BE2C (cell line): ENCODE results near the gene HELT.
"Not testable (repeated sequence)": the region's sequence is repeated elsewhere in the genome, so short reads cannot be mapped to it uniquely, and the experiment has no call there.

Experiments used
- DNase-seq: peaks from one replicate; pipeline ENCODE4 v3.0.0-alpha.2; 2020
- H3K27me3 ChIP-seq: fragments of 250-450 bp; sonication (Bioruptor Pico); 2 replicates; pipeline ENCODE4 v1.5.1; 2020; ENCODE audit warnings: mild to moderate bottlenecking
- H3K36me3 ChIP-seq: fragments of 250-450 bp; sonication (Bioruptor Pico); 2 replicates; pipeline ENCODE4 v1.5.1; 2020; ENCODE audit warnings: mild to moderate bottlenecking
- H3K4me1 ChIP-seq: fragments of 250-450 bp; sonication (Bioruptor Pico); 2 replicates; pipeline ENCODE4 v1.5.1; 2020
- H3K4me3 ChIP-seq: 2 replicates; pipeline ENCODE4 v1.5.1; 2011; ENCODE audit warnings: low read depth, low read length
- H3K9me3 ChIP-seq: fragments of 250-450 bp; sonication (Bioruptor Pico); 2 replicates; pipeline ENCODE4 v1.5.1; 2020
- TF ChIP-seq, protein P1 (sequence below): IDR thresholded peaks from 2 replicates; pipeline ENCODE4 v1.5.1; 2012; ENCODE audit warnings: mild to moderate bottlenecking, low read depth, low read length

Gene HELT

DNA sequence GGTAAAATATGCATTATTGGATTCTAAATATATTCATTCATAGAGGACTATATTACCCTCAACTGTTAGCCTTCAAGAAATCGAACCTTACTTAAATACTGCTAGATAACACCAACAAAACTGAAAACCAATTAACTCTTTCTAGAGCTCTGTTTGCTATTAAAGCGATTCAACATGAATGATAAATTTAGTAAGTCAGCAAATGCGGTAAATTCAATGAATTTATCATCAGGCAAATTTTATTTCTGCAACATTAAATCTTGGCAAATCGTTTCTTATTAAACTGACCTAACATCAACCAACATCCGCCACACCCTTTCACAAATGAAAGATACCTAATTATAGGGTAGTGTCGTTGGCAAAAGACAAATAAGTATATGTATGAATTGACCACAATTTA, 26.4 kb upstream of the HELT start:
- TF ChIP-seq, protein P1, sequence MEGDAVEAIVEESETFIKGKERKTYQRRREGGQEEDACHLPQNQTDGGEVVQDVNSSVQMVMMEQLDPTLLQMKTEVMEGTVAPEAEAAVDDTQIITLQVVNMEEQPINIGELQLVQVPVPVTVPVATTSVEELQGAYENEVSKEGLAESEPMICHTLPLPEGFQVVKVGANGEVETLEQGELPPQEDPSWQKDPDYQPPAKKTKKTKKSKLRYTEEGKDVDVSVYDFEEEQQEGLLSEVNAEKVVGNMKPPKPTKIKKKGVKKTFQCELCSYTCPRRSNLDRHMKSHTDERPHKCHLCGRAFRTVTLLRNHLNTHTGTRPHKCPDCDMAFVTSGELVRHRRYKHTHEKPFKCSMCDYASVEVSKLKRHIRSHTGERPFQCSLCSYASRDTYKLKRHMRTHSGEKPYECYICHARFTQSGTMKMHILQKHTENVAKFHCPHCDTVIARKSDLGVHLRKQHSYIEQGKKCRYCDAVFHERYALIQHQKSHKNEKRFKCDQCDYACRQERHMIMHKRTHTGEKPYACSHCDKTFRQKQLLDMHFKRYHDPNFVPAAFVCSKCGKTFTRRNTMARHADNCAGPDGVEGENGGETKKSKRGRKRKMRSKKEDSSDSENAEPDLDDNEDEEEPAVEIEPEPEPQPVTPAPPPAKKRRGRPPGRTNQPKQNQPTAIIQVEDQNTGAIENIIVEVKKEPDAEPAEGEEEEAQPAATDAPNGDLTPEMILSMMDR, result no peak
- no peak for DNase-seq
- Histone ChIP-seq H3K4me3 (no peak overlapping the region), H3K27me3 (peaks cover 21% of the 10 kb centered on the region), H3K4me1 (no peaks in the 10 kb centered on the region), H3K36me3 (no peaks in the 10 kb centered on the region), H3K9me3 (no peaks in the 10 kb centered on the region)

DNA sequence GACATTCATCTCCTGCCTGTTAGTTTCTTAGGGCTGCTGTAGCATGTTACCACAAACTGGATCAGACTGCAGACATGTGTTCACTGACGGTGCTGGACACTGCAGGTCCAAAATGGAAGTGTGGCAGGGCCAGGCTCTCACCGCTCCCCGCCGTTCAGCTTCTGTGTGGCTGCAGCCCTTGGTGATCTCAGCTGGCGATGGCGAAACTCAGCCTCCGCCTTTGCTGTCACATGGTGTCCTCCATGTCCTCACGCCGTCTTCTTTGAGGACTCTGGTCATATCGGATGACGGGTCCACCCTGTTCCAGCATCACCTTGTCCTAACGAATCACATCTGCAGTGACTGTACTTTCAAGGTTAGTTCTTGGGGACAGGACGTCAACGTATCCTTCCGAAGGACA, 25.9 kb upstream of the HELT start:
- Histone ChIP-seq H3K27me3 (peaks cover 21% of the 10 kb centered on the region), H3K36me3 (no peaks in the 10 kb centered on the region), H3K4me3 (no peak overlapping the region), H3K9me3 (no peaks in the 10 kb centered on the region), H3K4me1 (no peaks in the 10 kb centered on the region)
- DNase-seq, result no peak
- TF ChIP-seq, protein P1, result no peak

DNA sequence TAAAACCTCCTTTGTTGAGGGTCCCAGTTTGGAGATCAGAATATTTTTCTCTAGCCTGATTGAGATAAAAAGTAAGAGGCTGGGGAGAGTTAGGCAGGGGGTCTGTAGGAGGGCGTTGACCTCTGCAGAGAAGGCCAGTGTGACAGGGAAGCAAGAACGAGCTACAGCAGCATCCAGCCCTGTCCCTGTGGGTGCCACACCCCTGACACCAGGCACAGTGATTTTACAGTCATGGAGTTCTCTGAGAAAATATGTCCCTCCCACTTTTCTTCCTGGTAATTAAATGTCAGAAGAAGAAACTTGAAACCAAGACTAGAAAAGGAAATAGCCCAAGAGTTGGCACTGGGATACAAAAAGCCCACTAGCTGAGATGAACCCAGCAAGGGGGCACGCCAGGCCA, 25.0 kb upstream of the HELT start:
- no peaks in the 10 kb centered on the region for H3K9me3 ChIP-seq
- H3K27me3 ChIP-seq, result peaks cover 21% of the 10 kb centered on the region
- TF ChIP-seq, protein P1, result no peak
- H3K4me3 ChIP-seq, result no peak overlapping the region
- DNase-seq, result no peak
- H3K4me1 ChIP-seq, result no peaks in the 10 kb centered on the region
- H3K36me3 ChIP-seq, result no peaks in the 10 kb centered on the region

DNA sequence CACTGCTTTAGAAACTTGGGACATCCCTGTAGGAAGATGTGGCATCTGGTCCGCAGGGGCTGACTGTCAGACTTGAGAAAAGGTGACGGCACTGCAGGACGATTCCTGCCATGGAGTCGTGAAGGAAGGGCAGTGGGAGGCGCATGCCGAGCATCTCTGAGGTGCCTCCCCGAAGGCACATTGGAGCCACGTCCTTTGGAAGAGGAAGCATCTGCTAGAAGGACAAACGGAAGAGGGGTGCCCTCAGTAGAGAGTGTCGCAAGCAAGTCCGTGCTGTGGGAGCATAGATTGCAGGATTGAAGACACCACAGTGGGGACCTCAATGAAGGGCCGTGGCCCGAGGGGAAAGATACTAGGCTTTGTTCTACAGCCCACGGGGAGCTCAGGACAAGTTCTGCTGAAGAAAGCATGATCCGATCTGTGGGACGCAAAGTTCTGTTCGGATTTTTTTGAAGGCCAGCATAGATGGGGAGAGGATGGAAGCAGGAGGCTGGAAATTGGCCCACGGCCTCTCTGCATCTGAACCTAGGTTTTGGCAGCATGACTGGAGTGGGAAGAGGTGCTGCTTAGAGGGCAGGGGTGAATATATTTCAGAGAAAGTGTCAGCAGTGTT, 24.2 kb upstream of the HELT start:
- TF ChIP-seq, protein P1, result no peak
- no peak overlapping the region for H3K4me3 ChIP-seq
- no peak for DNase-seq
- peaks cover 21% of the 10 kb centered on the region for H3K27me3 ChIP-seq
- no peaks in the 10 kb centered on the region for H3K36me3 ChIP-seq
- H3K9me3 ChIP-seq, result no peaks in the 10 kb centered on the region
- H3K4me1 ChIP-seq, result no peaks in the 10 kb centered on the region

DNA sequence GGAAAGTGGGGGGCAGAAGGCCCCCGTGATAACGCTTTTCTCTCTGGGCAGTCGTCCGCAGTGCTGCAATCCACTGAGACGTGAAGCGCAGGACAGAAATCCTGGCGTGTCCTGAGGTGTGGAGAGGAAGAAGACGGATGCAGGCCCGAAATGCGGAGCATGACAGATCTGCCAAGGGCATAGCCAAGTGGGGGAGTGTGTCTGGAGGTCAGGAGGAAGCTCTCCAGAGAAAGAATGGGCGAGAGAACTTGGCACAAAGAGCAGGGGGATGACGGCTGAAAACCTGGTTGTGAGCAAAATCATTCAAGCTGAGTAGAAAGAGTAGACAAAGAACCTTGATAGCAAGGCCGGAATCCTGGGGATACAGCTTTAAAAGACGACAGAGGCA, 23.7 kb upstream of the HELT start:
- H3K4me1 ChIP-seq, result no peaks in the 10 kb centered on the region
- no peaks in the 10 kb centered on the region for H3K36me3 ChIP-seq
- DNase-seq, result no peak
- H3K4me3 ChIP-seq, result no peak overlapping the region
- H3K9me3 ChIP-seq, result no peaks in the 10 kb centered on the region
- peaks cover 21% of the 10 kb centered on the region for H3K27me3 ChIP-seq
- TF ChIP-seq, protein P1, result no peak

DNA sequence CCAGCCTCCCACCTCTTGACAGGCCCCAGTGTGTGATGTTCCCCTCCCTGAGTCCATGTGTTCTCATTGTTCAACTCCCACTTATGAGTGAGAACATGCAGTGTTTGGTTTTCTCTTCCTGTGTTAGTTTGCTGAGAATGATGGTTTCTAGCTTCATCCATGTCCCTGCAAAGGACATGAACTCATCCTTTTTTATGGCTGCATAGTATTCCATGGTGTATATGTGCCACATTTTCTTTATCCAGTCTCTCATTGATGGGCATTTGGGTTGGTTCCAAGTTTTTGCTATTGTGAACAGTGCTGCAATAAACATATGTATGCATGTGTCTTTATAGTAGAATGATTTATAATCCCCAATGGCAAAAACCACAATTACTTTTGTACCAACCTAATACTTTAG, 20.6 kb upstream of the HELT start:
- not testable (repeated sequence) for DNase-seq, H3K4me3 ChIP-seq, H3K9me3 ChIP-seq, H3K36me3 ChIP-seq, H3K27me3 ChIP-seq, H3K4me1 ChIP-seq

DNA sequence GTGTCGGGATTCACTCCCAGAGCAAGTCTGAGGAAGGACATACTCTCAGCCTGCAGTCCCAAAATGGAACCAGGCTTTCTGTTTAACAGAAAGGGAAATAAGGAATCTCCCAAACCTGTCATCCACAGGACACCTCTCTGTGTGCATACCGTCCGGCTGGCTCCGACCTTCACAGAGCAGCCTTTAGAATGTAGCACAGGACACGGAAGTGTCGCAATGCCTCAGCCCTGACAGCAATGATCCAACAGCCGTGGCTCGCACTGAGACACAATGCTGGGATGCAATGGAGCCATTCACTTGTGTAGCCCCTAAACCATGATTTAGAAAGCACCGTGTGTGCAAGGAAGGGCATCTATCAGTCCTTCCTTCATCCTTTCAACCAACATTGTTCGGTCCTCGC, 15.5 kb upstream of the HELT start:
- Histone ChIP-seq H3K9me3 (no peaks in the 10 kb centered on the region), H3K4me1 (no peaks in the 10 kb centered on the region), H3K36me3 (no peaks in the 10 kb centered on the region), H3K27me3 (peaks cover 7% of the 10 kb centered on the region), H3K4me3 (no peak overlapping the region)
- TF ChIP-seq, protein P1, result no peak
- DNase-seq, result no peak
